ENCODE results near the gene TTLL8.

GRCh38 chr22:50019316-50019715, 38.8 kb downstream of the TTLL8 start:
- TF ChIP-seq, protein P1, sequence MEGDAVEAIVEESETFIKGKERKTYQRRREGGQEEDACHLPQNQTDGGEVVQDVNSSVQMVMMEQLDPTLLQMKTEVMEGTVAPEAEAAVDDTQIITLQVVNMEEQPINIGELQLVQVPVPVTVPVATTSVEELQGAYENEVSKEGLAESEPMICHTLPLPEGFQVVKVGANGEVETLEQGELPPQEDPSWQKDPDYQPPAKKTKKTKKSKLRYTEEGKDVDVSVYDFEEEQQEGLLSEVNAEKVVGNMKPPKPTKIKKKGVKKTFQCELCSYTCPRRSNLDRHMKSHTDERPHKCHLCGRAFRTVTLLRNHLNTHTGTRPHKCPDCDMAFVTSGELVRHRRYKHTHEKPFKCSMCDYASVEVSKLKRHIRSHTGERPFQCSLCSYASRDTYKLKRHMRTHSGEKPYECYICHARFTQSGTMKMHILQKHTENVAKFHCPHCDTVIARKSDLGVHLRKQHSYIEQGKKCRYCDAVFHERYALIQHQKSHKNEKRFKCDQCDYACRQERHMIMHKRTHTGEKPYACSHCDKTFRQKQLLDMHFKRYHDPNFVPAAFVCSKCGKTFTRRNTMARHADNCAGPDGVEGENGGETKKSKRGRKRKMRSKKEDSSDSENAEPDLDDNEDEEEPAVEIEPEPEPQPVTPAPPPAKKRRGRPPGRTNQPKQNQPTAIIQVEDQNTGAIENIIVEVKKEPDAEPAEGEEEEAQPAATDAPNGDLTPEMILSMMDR (IDR thresholded peaks at IDR 0.05) = no peak
- TF ChIP-seq EP300 (IDR thresholded peaks at IDR 0.05) (no peak), POLR2A (IDR thresholded peaks at IDR 0.05) (no peak)
